GM12891 (cell line): Measurements from ENCODE around the gene GPR61.

ENCODE experiments used
- DNase-seq: peaks from one replicate; pipeline ENCODE4 v3.0.0; 2011; ENCODE audit warnings: low spot score; ENCODE audit not compliant: insufficient read length
- FAIRE-seq: peaks from 2 replicates; lab custom pipeline; 2011; peaks lifted over from hg19 to GRCh38; lab: Jason Lieb, UNC
- PAX5 ChIP-seq: IDR thresholded peaks from 2 replicates; pipeline ENCODE4 v1.6.1; 2011; ENCODE audit warnings: low read length, moderate library complexity, mild to moderate bottlenecking; ENCODE audit not compliant: insufficient read depth, severe bottlenecking
- POLR2A ChIP-seq: IDR thresholded peaks from 2 replicates; pipeline ENCODE4 v1.6.1; 2011; ENCODE audit warnings: low read depth, low read length, control low read depth
- POLR2AphosphoS5 ChIP-seq: IDR thresholded peaks from 2 replicates; pipeline ENCODE4 v1.6.1; 2011; ENCODE audit warnings: low read depth, low read length, control low read depth
- POU2F2 ChIP-seq: IDR thresholded peaks from 2 replicates; pipeline ENCODE4 v1.6.1; 2011; ENCODE audit warnings: low read depth, mild to moderate bottlenecking, control low read depth, low read length, moderate library complexity
- SPI1 ChIP-seq: IDR thresholded peaks from 2 replicates; pipeline ENCODE4 v1.6.1; 2011; ENCODE audit warnings: low read depth, low read length, control low read depth
- TAF1 ChIP-seq: IDR thresholded peaks from 2 replicates; pipeline ENCODE4 v1.6.1; 2011; ENCODE audit warnings: low read depth, low read length, control low read depth

Gene GPR61

DNA sequence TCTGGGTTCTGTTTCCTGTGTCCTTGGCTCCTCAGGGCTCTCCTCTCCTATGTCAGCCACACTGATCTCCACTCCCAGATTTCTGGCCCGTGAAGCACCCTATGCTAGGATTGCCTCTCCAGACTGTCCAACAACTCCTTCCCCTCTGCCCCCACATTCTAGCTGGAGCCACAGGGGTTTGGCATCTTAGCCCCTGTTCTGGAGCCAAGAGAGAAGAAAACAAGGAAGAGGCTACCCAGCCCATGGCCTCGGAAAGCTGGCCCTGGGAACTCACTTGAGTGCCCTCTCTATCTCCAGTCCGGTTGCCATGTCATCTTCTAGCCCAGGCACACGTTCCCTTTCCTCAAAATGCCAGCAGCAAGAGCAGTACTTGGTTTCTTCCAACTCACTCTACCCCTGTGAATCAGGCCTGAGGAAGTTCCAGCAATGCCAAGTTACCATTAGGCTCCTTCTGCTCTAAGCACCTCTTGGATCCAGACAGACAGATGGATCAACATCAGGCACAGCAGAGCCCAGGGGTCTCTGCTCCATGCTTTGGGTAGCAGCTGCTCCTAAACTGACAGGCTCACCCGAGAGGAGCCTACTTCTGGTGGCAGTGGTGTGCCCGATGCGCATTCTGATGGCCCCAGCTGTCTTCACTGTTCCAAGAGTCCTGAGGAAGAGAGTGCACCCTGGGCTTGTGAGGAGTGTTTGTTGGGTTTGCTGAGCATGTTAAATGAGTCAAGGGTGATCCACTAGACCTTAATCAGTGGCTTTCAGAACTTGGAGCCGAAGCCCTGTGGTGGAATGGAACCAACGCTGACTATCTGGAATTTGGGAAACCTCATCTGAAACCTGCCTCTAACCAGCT is 11.6 kb upstream of the GPR61 start:
- TF ChIP-seq PAX5 (no peak), SPI1 (no peak), POLR2A (no peak), TAF1 (no peak), POLR2AphosphoS5 (no peak), POU2F2 (no peak)
- DNase-seq (no peak), FAIRE-seq (no peak)

DNA sequence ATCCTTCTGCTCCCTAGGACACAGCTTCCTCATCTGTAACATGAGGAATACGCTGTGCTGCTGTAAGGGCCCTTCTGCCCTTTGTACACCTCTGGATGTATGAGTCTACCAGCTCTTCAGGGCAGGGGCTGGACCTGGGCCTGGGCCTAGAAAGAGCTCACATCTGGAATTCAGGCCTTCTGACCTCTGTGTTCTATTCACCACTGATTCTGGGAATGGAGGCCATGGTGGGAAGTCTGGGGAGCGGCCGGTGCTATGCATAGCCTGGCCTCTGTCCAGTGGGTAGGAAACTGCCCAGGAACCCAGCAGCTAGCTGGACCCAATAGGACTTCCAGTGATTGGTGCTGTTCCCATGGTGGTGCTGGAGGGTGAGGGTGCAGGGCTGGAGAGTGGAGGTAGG is 11.0 kb upstream of the GPR61 start:
- no peak for TF ChIP-seq POLR2A
- no peak for TF ChIP-seq PAX5
- TF ChIP-seq POU2F2 = no peak
- no peak for TF ChIP-seq POLR2AphosphoS5
- no peak for TF ChIP-seq SPI1
- TF ChIP-seq TAF1 = no peak
- FAIRE-seq (no peak), DNase-seq (no peak)

DNA sequence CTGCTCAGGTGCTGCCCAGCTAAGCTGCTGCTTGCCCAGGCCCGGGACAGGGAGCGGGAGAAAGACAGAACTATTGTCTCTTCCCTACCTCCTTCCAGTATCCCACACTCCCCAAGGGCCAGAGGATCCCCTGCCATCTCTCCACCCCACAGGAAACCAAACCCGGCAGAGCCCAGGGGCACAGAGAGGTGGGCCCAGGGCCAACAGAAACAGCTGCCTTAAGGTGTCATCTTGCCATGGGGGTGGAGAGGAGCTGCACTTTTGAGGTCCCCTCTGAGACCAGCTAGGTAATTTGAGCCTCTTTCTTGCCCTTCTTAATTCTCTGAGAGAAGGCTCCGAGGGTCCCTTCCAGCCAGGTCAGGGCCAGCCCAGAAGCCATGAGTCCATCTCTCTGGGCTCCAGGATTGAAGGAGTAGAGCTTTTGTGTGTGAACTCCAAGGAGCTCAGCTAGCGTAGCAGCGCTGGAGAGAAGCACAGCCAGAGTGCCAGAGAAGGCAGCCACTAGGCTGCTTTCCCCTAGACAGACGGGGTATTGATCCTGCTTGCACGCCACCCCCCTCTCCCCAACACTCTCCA is 9.7 kb upstream of the GPR61 start:
- DNase-seq (no peak), FAIRE-seq (no peak)
- no peak for TF ChIP-seq POLR2AphosphoS5
- no peak for TF ChIP-seq POLR2A
- TF ChIP-seq SPI1 = no peak
- TF ChIP-seq POU2F2 = no peak
- TF ChIP-seq PAX5 = no peak
- TF ChIP-seq TAF1 = no peak

DNA sequence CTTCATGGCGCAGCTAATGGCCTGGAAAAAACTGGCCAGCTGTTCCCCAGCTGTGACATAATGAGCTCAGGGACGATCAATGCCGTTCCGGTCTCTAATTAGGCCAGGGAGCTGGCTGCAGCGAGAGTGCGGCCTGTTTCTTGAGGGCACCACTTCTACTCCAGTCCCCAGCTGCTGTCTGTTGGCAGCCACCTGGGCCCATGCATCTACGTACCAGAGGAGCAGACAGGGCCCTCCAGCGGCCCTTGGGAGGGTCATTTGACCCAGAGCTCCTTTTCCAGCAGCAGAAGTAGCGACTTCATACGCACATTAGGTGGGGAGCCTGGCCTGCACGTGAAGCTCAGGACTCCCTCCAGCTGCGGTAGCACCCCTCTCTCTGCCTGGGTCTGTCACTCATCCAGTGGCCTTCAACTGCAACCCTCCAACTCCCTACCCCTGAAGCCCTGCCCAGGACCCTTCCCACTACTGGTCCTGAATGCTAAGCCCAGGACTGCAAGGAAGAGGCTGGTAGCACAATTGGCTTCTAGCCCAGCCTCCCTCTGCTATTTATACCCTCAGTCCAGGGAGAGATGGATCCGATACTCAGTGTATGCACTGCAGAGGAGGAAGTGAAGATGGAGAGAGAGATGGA is 9.1 kb upstream of the GPR61 start:
- TF ChIP-seq POLR2AphosphoS5 (no peak), TAF1 (no peak), SPI1 (no peak), PAX5 (no peak), POU2F2 (no peak), POLR2A (no peak)
- no peak for FAIRE-seq
- no peak for DNase-seq

DNA sequence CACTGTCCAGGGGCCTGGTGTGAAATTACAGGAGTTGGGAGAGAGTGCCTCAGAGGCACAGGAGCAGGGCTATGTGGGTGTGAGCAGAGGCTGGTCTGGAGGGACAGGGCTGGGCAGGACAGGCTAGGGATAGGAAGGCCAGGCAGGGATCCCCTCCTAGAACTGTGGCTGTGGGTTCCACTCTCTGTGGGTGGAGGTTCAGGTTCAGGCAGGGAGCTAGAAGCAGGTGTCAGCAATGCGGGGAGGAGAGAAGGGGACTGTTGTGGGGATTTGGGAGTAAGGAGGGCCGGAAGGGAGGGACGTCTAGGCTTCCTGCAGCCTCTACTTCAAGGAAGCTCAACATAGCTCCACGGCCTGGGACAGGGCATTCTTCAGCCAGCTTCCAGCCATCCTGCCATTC is 8.3 kb upstream of the GPR61 start:
- no peak for DNase-seq
- TF ChIP-seq PAX5 (no peak), POLR2AphosphoS5 (no peak), TAF1 (no peak), POLR2A (no peak), SPI1 (no peak), POU2F2 (no peak)
- no peak for FAIRE-seq

DNA sequence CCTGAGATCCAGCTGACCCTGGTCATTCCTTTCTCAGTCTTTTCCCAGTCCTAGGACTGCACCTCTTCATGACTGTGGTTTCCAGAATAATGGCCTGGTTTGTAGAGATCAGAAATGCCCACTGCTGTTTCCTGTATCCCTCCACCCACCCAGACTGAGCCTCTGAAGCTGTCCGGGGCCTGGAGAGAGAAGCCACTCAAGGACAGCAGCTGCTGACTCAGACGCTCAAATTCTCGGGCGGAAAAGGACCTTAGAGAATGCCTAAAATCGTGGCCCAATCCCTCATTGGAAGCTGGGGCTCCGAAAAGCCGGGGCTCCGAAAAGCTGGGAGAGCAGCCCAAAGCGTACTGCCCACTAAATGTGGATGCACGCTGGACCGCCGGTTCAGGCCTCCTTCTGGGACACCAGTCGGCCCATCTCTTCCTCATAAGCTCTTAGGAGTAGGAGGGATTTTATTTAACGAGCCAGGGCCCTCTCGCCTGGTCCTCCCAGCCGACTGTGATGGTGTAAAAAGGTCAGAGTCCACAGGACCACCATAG is 7.8 kb upstream of the GPR61 start:
- TF ChIP-seq POLR2A = no peak
- TF ChIP-seq SPI1 = no peak
- no peak for TF ChIP-seq POLR2AphosphoS5
- DNase-seq (no peak), FAIRE-seq (no peak)

DNA sequence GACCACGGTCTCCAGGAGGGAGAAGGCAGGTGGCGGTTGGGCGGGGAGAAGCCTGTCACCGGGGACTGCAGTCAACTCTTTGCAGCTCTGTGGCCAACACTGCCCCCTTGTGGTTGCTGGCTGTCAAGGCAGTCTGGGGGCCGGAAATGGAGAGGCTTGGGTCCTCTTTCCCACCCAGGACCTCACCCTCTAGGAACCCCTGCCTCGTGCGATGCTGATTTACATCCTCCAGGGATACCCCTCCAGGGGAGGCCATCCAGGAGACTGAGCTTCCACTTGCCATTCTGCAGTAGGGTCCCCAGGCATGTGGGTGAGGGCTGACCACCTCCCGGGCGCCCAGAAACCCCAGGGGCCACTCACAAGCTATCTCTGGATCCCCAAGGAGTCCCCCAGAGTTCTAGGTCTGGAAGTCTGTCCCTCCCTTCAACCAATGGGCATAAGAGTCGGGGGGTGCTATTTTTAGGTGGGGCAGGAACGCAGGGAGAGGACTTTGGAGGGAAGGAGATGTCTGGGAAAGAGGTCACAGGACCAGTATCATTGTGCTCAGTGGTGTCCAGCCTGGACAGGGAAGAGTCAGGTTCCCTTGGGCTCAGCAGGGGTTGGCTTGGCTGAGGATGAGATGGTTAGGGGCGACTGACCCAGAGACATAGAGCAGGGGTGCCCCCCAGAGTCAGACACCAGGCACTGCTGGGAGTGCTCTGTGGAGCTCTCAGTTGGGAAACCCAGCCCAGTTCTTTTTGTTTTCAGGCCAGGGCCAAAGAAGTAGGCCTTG is 7.1 kb upstream of the GPR61 start:
- FAIRE-seq (peak; percentile 89), DNase-seq (peak; percentile 78)
- TF ChIP-seq POLR2AphosphoS5 = no peak
- 0 out of 2 replicates have a peak, but pooled peaks have one; percentile 27 for TF ChIP-seq POU2F2
- no peak for TF ChIP-seq PAX5

DNA sequence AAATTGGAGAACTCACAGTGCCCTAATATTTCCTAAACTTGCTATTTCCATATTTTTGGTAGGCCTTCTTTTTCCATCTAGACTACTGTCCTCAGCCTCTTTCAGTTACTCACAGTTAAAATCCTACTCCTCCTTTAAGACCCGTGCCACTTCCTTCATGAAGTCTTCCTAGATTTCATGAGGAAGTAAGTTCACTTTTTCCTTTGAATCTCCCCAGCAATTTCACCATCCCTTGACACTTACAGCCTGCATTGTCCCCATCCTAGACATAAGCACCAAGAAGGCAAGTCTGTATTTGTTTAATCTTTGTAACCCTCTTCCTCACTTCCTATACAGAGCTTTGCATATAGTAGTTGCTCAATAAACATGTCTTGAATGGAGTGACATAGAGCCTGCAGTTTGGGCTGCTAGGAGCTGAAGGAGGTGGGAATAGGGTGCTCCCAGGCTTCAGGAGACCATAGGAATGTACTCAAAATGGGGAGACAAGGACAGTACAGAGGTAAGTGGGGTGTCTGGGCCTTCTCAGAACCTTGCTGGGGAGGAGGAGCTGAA is 5.3 kb upstream of the GPR61 start:
- FAIRE-seq (no peak), DNase-seq (no peak)
- TF ChIP-seq POLR2A (no peak), POLR2AphosphoS5 (no peak), SPI1 (no peak), PAX5 (no peak), TAF1 (no peak), POU2F2 (no peak)

DNA sequence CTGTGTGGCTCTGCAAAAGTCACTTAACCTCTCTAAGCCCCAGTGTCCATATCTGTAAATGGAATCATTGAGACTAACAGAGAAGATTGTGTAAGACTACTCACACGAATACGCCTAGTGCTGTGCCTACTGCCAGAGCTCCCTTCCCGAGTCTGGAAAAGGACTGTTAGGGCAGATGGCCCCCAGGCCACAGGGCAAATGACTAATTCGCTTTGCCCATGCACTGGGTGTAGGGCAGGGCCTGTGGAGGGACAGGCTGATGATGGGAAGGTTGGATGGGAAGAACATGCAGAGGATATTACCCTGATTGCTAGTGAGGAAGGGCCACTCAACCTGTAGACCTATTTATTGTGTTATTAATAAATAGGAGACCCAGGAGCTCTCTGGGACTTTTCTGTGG is 4.2 kb upstream of the GPR61 start:
- FAIRE-seq = no peak
- TF ChIP-seq SPI1 = no peak
- TF ChIP-seq TAF1 = no peak
- TF ChIP-seq POU2F2 = no peak
- no peak for TF ChIP-seq POLR2AphosphoS5
- TF ChIP-seq PAX5 = no peak
- TF ChIP-seq POLR2A = no peak
- DNase-seq = no peak
